Measurements from ENCODE around the gene SFTPD.
"Not testable (repeated sequence)": the region's sequence is repeated elsewhere in the genome, so short reads cannot be mapped to it uniquely, and the experiment has no call there.

The SFTPD gene

GRCh38 chr10:79898597-79899325, 50.1 kb downstream of the SFTPD start:
- Mint-ChIP-seq H3K4me1 (no peaks in the 10 kb centered on the region), H3K4me3 (no peak overlapping the region), H3K36me3 (ENCODE audit: low read depth) (no peaks in the 10 kb centered on the region), H3K9me3 (no peaks in the 10 kb centered on the region), H3K27me3 (ENCODE audit: low read depth) (no peaks in the 10 kb centered on the region), H3K27ac (no peak overlapping the region)
- no peak for TF ChIP-seq CTCF (IDR thresholded peaks at IDR 0.05; ENCODE audit: unreplicated experiment in 3 of 3)

- H3K27me3 Mint-ChIP-seq (ENCODE audit: low read depth); H3K27ac Mint-ChIP-seq; H3K36me3 Mint-ChIP-seq (ENCODE audit: low read depth); H3K4me3 Mint-ChIP-seq; H3K9me3 Mint-ChIP-seq: not testable (repeated sequence)
- peaks cover 11% of the 10 kb centered on the region for H3K4me1 Mint-ChIP-seq
Measured at GRCh38 chr10:79892896-79893295, 56.0 kb downstream of the SFTPD start.

- no peaks in the 10 kb centered on the region for H3K27me3 Mint-ChIP-seq (ENCODE audit: low read depth)
- H3K36me3 Mint-ChIP-seq (ENCODE audit: low read depth): no peaks in the 10 kb centered on the region
- no peaks in the 10 kb centered on the region for H3K9me3 Mint-ChIP-seq
- peaks cover 11% of the 10 kb centered on the region for H3K4me1 Mint-ChIP-seq
- no peak for TF ChIP-seq CTCF (IDR thresholded peaks at IDR 0.05; ENCODE audit: unreplicated experiment in 3 of 3)
- no peak overlapping the region for H3K4me3 Mint-ChIP-seq
- no peak overlapping the region for H3K27ac Mint-ChIP-seq
Measured at GRCh38 chr10:79890469-79890868, 58.4 kb downstream of the SFTPD start.

- not testable (repeated sequence) for H3K27me3 Mint-ChIP-seq (ENCODE audit: low read depth); H3K4me3 Mint-ChIP-seq; H3K9me3 Mint-ChIP-seq; H3K36me3 Mint-ChIP-seq (ENCODE audit: low read depth)
- Mint-ChIP-seq H3K4me1 (peaks cover 14% of the 10 kb centered on the region), H3K27ac (peak overlapping the region in 1 of 3 experiments; percentile 35)
Measured at GRCh38 chr10:79888984-79889383, 59.9 kb downstream of the SFTPD start.
